ENCODE results near the gene RHOBTB3.
"Not testable (repeated sequence)": the region's sequence is repeated elsewhere in the genome, so short reads cannot be mapped to it uniquely, and the experiment has no call there.

Gene RHOBTB3

DNA sequence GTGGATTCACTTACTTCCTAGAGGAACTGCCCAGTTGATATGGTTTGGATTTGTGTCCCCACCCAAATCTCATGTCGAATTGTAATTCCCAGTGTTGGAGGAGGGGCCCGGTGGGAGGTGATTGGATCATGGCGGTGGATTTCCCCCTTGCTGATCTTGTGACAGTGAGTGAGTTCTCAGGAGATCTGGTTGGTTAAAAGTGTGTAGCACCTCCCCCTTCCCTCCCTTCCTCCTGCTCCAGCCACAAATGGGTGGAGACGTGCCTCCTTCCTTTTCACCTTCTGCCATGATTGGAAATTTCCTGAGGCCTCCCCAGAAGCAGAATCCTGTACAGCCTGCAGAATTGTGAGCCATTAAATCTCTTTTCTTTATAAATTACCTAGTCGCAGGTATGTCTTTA is 17.9 kb upstream of the RHOBTB3 start:
- DNase-seq (ENCODE audit: low read depth): not testable (repeated sequence)

DNA sequence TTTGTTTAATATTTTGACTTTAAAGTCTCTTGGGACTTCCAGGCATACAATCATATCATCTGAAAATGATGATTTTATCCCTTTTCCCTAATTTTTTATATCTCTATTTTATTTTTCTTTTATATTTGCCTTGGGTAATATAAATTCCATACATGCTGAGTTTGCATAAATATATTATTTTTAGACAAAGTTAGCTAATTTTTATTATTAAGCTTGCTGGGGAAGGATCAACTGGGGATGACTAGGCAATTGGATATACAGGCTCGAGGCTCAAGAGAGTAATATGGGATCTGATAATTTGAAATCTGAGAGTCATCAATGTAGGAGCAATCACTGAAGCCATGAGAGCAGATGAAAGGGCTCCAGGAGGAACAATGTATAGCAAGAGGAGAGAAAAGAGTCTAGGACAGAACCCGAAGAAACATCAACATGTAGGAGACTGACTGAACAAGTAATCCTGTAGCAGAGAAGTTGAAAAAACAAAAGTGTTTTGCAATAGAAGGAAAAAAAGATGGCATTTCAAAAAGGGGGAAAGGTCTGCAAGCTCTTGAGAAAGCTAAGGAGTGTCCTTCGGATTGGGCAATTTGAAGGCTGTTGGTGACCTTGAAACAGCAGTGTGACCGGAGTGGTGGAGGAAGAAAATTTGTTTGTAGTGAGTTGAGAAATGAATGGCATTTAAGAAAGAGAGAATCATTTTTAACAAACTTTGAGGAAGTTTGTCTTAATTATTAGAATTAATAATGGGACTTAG is 17.0 kb upstream of the RHOBTB3 start:
- DNase-seq (ENCODE audit: low read depth): no peak

DNA sequence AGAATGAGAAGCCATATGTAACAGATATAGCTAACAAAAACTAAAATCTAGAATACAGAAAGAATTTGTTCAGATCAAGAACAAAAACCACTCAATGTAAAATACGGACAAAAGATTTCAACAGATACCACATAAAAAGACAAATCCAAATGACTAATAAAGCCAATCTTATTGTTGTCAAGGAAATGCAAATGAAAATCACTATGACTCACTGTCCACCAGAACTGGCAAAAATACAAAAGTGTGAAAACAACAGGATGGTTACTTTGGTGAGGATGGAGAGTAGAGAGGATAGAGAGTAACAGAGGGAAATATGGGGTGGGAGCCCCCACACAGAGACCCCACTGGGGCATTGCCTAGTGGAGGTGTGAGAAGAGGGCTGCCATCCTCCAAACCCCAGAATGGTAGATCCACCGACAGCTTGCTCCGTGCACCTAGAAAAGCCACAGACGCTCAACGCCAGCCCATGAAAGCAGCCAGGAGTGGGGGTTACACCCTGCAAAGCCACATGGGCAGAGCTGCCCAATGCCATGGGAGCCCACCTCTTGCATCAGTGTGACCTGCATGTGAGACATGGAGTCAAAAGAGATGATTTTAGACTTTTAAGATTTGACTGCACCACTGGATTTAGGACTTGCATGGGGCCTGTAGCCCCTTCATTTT is 15.2 kb upstream of the RHOBTB3 start:
- peak; percentile 80 for DNase-seq (ENCODE audit: low read depth)

DNA sequence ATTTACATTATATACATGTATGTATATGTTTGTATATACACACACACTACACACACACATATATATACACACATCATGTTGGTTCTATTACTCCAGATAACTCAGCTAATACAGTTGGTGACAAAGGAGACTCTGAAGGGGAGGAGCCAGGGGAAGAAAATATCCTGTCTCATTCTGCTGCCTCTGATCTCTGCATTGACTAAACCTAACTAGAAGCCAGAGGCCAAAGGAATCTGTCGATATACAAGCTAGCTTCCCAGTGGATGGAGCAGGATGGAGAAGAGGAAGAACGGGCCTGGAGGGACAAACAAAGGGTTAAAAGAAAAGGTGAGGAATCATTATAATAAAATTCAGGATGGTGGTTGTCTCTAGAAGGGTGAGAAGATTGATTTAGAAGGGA is 13.7 kb upstream of the RHOBTB3 start:
- no peak for DNase-seq (ENCODE audit: low read depth)

DNA sequence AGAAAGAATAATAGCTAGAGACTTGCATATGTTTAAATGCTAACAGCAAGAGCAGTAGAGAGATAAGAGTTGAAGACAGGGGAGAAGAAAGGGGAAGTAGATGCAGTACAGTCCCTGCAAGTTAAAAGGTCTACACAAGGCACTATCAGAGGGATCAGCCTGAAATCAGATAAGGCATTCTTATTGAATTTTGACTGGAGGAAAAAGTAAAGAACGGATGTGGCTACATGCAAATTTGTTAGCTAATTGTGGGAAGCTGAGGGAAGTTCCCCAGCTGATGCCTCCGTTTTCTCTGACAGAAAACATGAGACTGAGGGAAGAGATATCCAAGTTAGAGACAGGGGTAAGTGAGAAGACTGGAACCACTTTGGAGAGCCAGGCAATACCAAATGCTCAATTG is 12.9 kb upstream of the RHOBTB3 start:
- no peak for DNase-seq (ENCODE audit: low read depth)

DNA sequence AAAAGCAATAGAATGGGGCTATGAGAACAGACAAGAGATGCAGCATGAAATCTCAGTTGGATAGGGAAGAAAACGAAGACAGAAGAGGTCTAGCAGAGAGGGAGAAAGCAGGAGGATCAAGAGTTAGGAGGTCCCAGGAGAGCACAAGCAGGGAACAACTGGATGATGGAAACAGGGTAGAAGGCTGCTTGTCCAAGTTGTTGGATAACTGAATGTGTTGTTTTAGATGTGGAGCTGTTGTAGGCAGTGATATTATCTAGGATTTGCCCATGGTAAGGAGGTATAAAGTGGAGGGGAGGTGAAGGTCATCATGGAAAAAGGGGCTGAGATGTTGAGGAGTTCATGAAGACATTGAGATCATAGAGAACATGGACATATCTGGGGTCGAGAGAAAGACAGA is 12.4 kb upstream of the RHOBTB3 start:
- DNase-seq (ENCODE audit: low read depth): no peak

DNA sequence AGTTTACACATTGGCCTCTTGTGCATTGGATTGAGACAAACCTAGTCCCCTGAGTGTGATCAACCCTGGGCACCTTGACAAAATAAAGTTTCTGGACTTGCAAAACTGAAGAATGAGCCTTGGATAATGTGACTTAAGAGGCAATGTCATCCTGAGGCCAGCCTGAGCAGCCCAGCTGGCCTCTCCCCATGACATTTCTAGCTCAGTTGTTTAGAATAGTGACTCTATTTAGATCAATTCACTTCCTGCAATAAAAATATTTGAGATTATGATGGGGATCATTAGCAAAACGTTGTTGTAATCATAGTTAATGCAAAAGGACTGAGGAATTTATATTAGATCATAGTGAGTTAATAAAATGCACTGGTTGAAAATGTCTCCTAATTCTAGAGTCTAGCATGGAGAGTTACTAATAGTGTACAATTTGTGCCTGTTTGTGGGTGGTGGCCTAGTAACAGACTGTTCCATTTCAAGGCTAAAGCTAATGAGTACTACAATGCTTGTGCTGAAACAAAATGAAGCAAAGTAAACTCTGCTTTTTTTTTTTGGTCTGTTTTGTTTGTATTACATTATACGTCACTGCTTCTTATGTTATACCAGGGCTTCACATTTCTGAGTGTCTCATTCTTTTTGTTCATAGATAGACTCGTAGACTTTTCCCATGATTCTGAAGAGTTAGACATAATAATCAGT is 10.9 kb upstream of the RHOBTB3 start:
- peak; percentile 81 for DNase-seq (ENCODE audit: low read depth)

DNA sequence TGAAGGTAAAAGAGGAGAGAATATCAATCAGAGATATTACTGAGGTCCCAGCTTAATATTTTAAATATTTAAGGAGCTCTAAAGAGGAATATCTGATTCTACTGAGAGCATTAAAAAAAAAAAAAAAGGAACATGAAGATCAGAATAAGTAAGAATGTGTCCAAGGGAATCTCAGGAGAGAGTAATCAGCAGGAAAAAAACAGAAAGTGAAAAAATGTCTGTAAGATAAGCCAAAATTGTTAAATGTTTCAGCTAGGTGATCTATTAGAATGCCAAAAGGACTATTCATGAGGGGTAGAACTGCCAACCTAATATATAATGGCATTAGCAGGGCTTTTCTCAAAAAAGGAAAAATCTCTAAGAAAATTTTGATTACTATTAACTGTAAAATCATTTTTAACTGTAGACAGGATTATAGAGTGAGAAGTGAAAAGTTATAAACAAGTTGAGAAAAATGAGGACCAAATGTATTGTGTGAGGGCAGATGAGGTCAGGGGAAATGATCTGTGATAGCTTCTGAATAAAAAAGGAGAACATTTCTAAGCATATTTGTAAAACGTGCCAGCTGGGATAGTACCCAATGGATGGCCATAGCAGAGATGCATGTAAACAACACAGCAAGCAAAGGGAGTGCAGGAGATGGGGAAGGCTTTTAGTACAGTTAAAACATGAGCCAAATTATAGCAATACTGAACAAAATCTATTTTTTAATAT is 9.4 kb upstream of the RHOBTB3 start:
- no peak for DNase-seq (ENCODE audit: low read depth)

DNA sequence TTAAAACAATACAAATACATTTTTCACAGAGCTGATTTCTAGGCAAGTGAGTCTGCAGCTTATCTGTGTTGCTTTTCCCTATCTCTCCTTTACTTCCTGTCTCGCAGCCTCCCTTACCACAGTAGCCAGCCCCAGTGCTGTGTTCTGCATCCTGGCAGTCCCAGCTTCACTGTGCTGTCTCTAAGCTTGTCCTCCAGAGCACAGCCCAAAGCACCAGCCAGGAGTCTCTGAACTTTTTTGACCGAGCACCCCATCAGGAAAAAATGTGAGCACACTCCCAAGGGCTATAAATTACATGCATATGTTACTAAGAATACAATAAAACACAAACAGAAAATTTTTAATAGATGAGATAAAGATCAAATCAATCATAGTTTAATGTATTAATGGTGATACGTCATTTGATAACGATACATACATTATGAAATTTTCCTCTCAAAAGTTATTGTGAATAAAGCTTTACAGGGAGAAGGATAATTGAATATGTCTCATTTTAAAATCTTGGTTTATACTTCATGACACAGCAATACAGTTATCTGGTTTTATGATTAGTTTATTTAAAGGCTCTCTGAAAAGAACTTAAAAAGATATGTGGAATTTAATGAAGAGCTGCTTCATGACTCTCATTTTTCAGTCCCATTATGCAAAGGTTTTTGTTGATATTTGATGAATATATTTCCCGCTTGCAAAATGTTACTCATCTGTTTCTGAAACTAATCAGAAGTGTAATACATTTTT is 7.3 kb upstream of the RHOBTB3 start:
- peak; percentile 83 for DNase-seq (ENCODE audit: low read depth)

DNA sequence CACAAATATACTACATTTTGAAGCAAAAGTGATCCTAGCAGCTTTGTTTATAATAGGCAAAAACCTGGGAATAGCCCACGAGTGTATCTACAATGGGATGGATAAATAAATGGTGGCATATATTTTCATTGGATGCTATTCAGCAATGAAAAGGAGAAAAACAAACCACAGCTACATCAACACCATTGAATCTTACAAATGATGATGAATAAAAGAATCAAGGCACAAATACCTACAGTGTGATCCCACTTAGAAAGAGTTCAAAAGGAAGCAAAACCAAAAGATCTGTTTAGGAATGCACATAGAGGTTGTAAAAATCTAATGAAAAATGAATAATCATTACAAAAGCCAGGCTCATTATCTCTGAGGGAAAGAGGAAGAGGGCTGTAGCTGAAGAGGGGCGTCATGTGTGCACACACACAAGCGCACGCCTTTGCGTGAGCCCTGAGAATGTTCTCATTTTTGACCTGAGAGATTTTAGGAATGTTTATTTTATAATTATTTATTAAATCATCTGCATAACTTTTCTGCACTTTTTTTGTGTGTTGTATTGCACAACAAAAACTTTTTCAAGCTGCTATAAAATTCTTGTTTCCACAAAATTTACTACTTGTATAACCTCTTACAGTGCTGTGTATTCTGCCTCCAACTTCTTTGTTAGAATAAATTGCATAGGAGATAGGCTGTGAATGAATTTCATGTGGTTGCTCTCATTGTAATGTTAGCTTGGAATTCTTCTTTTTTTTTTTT is 5.9 kb upstream of the RHOBTB3 start:
- peak; percentile 61 for DNase-seq (ENCODE audit: low read depth)

DNA sequence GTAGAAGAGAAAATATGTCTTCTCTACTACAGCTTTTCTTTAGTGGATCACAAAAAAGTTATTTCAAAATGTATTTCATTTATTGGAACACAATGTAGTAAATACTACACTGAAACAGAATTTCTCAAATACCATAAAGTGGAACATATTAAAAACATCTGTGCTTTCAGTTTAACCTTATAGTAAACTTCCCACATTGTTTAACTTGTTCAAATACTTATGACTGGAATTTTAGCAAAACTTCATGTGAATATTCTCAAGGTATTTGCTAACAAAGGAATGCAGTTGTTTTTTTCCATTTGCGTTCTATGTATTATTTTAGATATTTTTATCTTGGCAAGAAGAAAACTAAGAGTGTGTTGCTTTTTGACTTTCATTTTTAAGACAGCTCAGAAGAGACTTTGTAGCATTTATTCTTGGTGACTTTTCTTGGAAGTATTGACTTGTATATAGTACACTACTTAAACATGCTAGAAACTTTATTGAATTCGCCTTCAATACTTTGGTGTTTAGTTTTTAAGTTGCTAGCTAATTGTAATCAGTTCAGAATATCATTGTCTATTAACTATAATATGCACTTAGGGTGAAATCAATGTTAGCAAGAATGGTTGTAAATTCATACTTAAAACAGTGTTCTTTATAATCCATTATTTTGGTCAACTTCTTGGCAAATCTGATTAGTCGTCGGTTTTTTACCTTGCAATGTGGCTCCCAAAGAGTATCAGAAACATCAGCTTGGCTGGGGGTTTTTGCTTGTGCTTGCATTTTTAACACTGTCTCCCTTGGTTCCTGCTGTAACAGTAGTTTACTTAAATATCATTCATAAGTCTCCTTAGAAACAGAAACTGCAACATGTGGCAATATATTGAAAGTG is 5.0 kb upstream of the RHOBTB3 start:
- DNase-seq (ENCODE audit: low read depth): peak; percentile 83

DNA sequence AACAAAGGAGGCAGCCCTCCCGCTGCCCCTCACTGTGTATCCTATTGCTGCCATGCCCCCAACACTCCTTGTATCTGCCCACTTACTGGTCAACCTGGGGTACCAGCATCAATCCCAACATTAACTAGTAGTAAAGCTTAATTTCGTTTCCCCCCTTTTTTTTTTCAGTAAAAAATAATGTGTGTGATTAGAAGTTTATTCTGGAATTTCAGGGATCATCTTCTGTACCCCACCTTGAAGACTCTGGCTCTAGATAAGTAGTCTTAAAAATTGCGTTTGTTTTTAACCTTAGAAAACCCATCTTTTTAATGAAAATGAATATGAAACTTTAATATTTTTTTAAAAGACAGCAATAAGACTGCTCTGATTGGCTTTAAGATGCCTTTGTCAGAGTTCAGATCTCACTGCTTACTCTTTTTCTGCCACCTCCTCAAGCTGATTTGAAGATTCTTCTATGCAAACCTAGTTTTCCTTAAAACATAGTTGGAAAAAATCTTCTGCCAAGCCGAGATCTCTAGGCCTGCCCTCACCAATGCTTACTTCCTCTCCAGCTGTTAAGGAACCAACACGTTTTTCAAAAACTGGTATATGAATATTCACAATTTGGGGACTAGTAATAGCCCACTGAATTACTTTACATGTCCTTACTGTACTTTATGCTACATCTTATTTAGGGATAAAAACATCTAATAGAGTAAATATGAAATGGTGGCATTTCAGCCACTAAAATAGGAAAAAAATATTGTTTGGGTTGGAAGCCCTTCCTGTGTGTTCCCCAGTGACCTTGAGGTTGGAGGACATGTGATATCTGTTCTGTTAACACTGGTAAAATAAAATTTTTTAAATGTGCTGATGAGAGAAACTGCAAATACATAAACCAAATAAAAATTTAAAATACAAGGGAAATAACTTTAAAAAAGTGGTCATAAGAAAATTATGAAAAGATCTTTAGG is 4.0 kb upstream of the RHOBTB3 start:
- no peak for DNase-seq (ENCODE audit: low read depth)

DNA sequence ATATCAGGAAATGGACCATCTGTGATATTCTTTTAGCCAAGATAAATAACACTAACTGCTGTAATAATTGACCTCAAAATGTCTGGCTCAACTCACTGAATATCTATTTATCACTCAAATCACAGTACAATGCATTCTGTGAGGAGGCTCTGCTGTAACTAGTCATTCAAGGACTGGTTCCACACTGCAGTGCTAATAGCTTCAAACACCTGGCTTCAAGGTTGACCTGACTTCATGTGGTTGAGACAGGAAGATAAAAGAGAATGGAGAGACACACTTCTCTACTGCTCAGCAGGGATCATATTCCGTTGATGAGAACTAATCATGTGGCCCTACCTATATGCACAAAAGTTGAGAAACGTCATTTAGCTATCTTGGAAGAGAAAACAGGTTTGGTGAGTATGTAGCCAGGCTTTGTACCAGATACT is 3.4 kb upstream of the RHOBTB3 start:
- DNase-seq (ENCODE audit: low read depth): peak; percentile 40

DNA sequence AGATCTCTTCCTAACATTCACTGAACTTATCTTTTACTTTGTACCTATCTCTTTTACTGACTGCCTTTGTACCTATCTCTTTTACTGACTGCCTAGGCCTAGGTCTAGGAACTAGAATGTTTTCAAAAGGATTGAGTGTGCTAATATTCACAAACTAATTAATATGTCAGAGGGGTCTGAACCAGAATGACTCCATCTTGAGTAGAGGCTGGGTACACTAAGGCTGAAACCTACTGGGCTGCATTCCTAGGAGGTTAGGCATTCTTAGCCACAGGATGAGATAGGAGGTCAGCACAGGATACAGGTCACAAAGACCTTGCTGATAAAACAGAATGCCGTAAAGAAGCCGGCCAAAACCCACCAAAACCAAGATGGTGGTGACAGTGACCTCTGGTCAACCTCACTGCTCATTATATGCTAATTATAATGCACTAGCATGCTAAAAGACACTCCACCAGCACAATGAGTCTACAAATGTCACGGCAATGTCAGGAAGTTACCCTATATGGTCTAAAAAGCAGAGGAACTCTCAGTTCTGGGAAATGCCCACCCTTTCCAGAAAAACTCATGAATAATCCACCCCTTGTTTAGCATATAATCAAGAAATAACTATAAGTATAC is 2.5 kb upstream of the RHOBTB3 start:
- DNase-seq (ENCODE audit: low read depth): peak; percentile 57

DNA sequence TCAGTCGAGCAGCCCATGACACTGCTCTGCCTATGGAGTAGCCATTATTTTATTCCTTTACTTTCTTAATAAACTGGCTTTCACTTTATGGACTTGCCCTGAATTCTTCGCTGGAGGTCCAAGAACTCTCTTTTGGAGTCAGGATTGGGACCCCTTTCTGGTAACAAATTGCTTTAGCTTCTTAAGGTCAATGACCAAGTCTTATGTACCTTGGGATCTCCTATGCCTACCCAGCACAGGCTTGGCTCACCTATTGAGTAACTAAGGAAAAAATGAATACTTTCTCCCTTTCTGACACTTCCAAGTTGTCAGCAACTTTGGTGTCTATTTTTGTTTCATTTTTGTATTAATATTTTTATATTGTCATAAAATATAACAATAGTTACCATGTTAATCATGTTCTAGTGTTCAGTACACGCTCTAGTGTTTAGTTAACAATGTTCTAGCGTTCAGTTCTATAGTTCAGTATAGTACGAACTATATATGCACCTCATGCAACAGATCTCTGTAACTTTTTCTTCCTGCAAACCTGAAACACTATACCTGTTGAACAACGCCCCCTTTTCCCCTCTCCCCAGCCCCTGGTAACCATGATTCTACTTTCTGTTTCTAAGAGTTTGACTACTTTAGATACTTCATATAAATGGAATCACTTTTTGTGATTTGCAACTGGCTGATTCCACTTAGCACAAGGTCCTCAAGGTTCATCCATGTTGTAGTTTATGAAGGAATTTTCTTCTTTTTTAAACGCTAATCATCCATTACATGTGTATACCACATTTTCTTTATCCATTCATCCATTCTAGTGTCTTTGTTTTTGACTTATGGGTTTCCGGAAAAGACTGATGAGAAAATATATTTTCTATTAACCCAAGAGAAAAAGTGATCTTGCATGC is 1.8 kb upstream of the RHOBTB3 start:
- DNase-seq (ENCODE audit: low read depth): no peak

DNA sequence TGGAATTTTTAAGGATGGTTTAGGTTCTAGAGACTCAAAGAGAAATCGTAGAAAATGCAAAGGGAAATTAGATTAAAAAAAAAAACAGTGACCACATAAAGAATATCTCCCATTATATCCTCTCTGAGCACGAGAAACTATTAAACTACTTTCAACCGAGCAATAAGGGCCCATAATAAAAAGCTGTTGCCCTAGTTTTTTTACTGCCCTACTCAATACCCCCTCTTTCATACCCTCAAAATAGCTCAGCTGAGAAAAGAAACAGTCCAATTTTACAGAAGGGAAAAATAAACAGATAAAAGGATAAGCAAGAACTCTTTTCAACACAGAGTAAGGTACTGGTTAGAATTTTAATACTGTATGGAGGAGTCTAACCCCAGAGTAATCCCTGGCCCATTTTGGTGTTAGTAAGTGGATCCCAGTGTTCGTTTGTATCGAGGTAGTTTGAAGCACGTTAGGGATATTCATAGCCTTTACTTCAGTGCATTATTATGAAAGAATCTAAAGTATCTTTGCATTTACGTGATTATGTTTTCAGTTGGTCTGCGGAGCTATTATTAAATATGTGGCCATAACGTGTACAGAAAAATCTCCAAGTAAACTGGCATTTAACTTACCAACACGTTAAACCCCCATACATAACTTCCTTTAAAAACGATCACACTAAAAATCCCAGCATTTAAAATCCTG is 980 bp upstream of the RHOBTB3 start:
- peak; percentile 40 for DNase-seq (ENCODE audit: low read depth)

Measured in EH (cell line).